IPS-15b (cell line): ENCODE data around the gene ARID5B.
"Not testable (repeated sequence)": the region's sequence is repeated elsewhere in the genome, so short reads cannot be mapped to it uniquely, and the experiment has no call there.

Source experiments
- H3K27me3 ChIP-seq: one replicate; pipeline ENCODE4 v1.6.1; 2013; ENCODE audit warnings: low read length; ENCODE audit not compliant: control insufficient read depth, insufficient read depth
- H3K36me3 ChIP-seq: one replicate; pipeline ENCODE4 v1.6.1; 2013; ENCODE audit warnings: low read length; ENCODE audit not compliant: control insufficient read depth, insufficient read depth
- H3K4me1 ChIP-seq: one replicate; pipeline ENCODE4 v1.6.1; 2013; ENCODE audit warnings: mild to moderate bottlenecking, low read length; ENCODE audit not compliant: control insufficient read depth, insufficient read depth
- H3K4me3 ChIP-seq: one replicate; pipeline ENCODE4 v1.5.1; 2013; ENCODE audit warnings: low read depth, low read length
- H3K9ac ChIP-seq: one replicate; pipeline ENCODE4 v1.6.1; 2013; ENCODE audit warnings: low read depth, mild to moderate bottlenecking, low read length
- H3K9me3 ChIP-seq: one replicate; pipeline ENCODE4 v1.6.1; 2013; ENCODE audit warnings: mild to moderate bottlenecking, low read length; ENCODE audit not compliant: control insufficient read depth, insufficient read depth

Gene ARID5B

GRCh38 chr10:61900829-61901792 is at the start of gene ARID5B:
ARID5B (plus strand) TSS chr10:61901699; CDS start chr10:61901710, 11 bp downstream.
- peaks cover 12% of the 10 kb centered on the region for H3K4me1 ChIP-seq
- H3K4me3 ChIP-seq, result peak within 1 kb of the TSS; percentile 61
- H3K9me3 ChIP-seq, result no peaks in the 10 kb centered on the region
- H3K36me3 ChIP-seq, result no peaks in the 10 kb centered on the region
- peaks cover 43% of the 10 kb centered on the region for H3K27me3 ChIP-seq
- H3K9ac ChIP-seq, result peak within 1 kb of the TSS; percentile 82

- Histone ChIP-seq H3K9me3 (no peaks in the 10 kb centered on the region), H3K27me3 (peaks cover 6% of the 10 kb centered on the region), H3K4me3 (no peak overlapping the region), H3K9ac (no peak overlapping the region), H3K36me3 (no peaks in the 10 kb centered on the region), H3K4me1 (no peaks in the 10 kb centered on the region)
These were observed 49.2 kb upstream of the ARID5B start for GRCh38 chr10:61852261-61852660.

- Histone ChIP-seq H3K9ac (no peak overlapping the region), H3K36me3 (no peaks in the 10 kb centered on the region), H3K4me3 (no peak overlapping the region), H3K27me3 (no peaks in the 10 kb centered on the region), H3K9me3 (no peaks in the 10 kb centered on the region), H3K4me1 (no peaks in the 10 kb centered on the region)
These were observed 45.7 kb upstream of the ARID5B start for GRCh38 chr10:61855771-61856170.

- no peak overlapping the region for H3K4me3 ChIP-seq
- no peaks in the 10 kb centered on the region for H3K9me3 ChIP-seq
- H3K27me3 ChIP-seq, result no peaks in the 10 kb centered on the region
- no peak overlapping the region for H3K9ac ChIP-seq
- no peaks in the 10 kb centered on the region for H3K36me3 ChIP-seq
- no peaks in the 10 kb centered on the region for H3K4me1 ChIP-seq
These were observed 43.8 kb upstream of the ARID5B start for GRCh38 chr10:61857746-61858145.

- Histone ChIP-seq H3K27me3 (no peaks in the 10 kb centered on the region), H3K9me3 (no peaks in the 10 kb centered on the region), H3K4me3 (no peak overlapping the region), H3K36me3 (no peaks in the 10 kb centered on the region), H3K4me1 (no peaks in the 10 kb centered on the region), H3K9ac (no peak overlapping the region)
These were observed 41.7 kb upstream of the ARID5B start for GRCh38 chr10:61859786-61860185.

GRCh38 chr10:61860964-61861758 is 40.3 kb upstream of the ARID5B start:
- Histone ChIP-seq H3K9ac (no peak overlapping the region), H3K4me3 (no peak overlapping the region), H3K36me3 (no peaks in the 10 kb centered on the region), H3K9me3 (no peaks in the 10 kb centered on the region), H3K27me3 (no peaks in the 10 kb centered on the region), H3K4me1 (no peaks in the 10 kb centered on the region)

- H3K9ac ChIP-seq, result no peak overlapping the region
- H3K36me3 ChIP-seq, result no peaks in the 10 kb centered on the region
- no peak overlapping the region for H3K4me3 ChIP-seq
- peaks cover 2% of the 10 kb centered on the region for H3K27me3 ChIP-seq
- no peaks in the 10 kb centered on the region for H3K9me3 ChIP-seq
- no peaks in the 10 kb centered on the region for H3K4me1 ChIP-seq
These were observed 37.5 kb upstream of the ARID5B start for GRCh38 chr10:61863981-61864380.

- Histone ChIP-seq H3K36me3 (no peaks in the 10 kb centered on the region), H3K27me3 (peaks cover 2% of the 10 kb centered on the region), H3K9me3 (no peaks in the 10 kb centered on the region), H3K4me3 (no peak overlapping the region), H3K9ac (no peak overlapping the region), H3K4me1 (no peaks in the 10 kb centered on the region)
These were observed 34.7 kb upstream of the ARID5B start for GRCh38 chr10:61866700-61867368.

- H3K9me3 ChIP-seq, H3K36me3 ChIP-seq, H3K4me3 ChIP-seq, H3K4me1 ChIP-seq, H3K27me3 ChIP-seq, H3K9ac ChIP-seq: not testable (repeated sequence)
These were observed 34.1 kb upstream of the ARID5B start for GRCh38 chr10:61867374-61867773.

GRCh38 chr10:61867817-61868216 is 33.7 kb upstream of the ARID5B start:
- not testable (repeated sequence) for H3K9me3 ChIP-seq, H3K4me1 ChIP-seq, H3K36me3 ChIP-seq, H3K27me3 ChIP-seq, H3K9ac ChIP-seq, H3K4me3 ChIP-seq

GRCh38 chr10:61869041-61869675 is 32.3 kb upstream of the ARID5B start:
- peaks cover 2% of the 10 kb centered on the region for H3K27me3 ChIP-seq
- H3K4me1 ChIP-seq, result no peaks in the 10 kb centered on the region
- H3K9me3 ChIP-seq, result no peaks in the 10 kb centered on the region
- no peak overlapping the region for H3K9ac ChIP-seq
- no peaks in the 10 kb centered on the region for H3K36me3 ChIP-seq
- no peak overlapping the region for H3K4me3 ChIP-seq
